22Rv1 (cell line): ENCODE measurements around the gene NME9.

Experiments
- H3K27ac ChIP-seq: fragments of 450-650 bp; 2 replicates; pipeline ENCODE4 v1.5.1; 2017
- ZFX ChIP-seq: fragments of 450-650 bp; IDR thresholded peaks from 2 replicates; pipeline ENCODE4 v1.6.1; 2017; ENCODE audit warnings: antibody characterized with exemption, borderline replicate concordance
- TF ChIP-seq, protein P1 (sequence below): fragments of 450-650 bp; IDR thresholded peaks from 2 replicates; pipeline ENCODE4 v1.5.1; 2017; ENCODE audit warnings: mild to moderate bottlenecking

Gene NME9

DNA sequence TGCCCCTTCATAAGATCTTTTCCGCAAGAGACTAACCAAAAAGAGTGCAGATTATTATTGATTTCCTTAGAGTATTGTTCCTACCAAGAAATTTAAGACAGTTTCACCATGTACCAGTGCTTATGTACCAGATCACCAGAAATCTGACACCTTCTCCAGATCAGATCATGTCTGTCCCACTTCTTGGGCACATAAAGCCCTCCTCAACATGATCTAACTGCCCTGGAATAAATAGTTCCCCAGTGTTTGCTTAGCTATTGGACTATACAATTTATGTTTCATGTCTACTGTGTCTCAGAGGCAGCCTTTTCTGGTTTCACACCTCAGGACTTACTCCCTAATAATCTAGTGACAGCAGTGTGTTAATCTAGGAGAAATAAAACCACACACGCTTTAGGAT is 46.8 kb downstream of the NME9 start:
- no peak for TF ChIP-seq ZFX
- TF ChIP-seq, protein P1, sequence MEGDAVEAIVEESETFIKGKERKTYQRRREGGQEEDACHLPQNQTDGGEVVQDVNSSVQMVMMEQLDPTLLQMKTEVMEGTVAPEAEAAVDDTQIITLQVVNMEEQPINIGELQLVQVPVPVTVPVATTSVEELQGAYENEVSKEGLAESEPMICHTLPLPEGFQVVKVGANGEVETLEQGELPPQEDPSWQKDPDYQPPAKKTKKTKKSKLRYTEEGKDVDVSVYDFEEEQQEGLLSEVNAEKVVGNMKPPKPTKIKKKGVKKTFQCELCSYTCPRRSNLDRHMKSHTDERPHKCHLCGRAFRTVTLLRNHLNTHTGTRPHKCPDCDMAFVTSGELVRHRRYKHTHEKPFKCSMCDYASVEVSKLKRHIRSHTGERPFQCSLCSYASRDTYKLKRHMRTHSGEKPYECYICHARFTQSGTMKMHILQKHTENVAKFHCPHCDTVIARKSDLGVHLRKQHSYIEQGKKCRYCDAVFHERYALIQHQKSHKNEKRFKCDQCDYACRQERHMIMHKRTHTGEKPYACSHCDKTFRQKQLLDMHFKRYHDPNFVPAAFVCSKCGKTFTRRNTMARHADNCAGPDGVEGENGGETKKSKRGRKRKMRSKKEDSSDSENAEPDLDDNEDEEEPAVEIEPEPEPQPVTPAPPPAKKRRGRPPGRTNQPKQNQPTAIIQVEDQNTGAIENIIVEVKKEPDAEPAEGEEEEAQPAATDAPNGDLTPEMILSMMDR, result no peak
- no peak overlapping the region for H3K27ac ChIP-seq

DNA sequence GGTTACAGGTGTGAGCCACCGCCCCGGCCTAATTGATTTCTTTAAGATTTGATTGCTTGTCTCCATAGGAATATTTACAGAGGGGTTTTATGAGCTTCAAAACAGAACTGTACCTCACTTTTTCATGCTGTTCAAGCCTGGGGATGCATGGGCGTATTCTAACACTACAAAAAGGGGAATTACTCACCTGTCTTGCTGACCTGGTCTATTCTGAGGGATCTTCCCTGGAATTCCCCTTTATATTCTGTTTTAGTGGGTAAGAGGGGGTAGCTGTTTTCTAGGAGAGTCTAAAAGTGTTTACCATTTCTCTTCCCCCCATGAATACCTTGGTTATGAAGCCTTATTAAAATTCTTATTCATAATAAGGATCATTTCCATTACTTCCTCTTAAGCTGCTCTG is 48.1 kb downstream of the NME9 start:
- no peak overlapping the region for H3K27ac ChIP-seq
- no peak for TF ChIP-seq ZFX
- TF ChIP-seq, protein P1, result no peak

GRCh38 chr3:138271189-138271794 is 58.4 kb downstream of the NME9 start:
- no peak for TF ChIP-seq ZFX
- TF ChIP-seq, protein P1, result no peak

DNA sequence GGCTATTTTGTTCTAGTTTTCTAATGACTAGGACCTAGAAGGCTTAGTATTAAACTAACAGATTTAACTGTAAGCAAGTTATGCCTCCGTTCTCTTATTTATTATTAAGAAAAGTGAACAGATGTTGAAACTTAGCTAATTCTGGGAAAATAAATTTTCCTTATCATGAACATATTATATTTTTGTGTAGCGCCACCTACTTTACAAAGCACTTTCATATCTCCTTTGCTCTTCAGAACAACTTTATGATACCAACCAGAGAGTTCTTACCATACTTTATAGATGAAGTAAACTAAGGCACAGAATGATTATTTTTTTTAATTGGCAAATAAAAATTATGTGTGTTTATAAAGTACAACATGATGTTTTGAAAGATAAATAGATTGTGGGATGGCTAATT is 59.4 kb downstream of the NME9 start:
- TF ChIP-seq ZFX, result no peak
- TF ChIP-seq, protein P1, result 0 out of 2 replicates have a peak, but pooled peaks have one; percentile 16
- H3K27ac ChIP-seq, result no peak overlapping the region

More at GRCh38 chr3:138271189-138271794, 58.4 kb downstream of the NME9 start:
- H3K27ac ChIP-seq, result no peak overlapping the region

DNA sequence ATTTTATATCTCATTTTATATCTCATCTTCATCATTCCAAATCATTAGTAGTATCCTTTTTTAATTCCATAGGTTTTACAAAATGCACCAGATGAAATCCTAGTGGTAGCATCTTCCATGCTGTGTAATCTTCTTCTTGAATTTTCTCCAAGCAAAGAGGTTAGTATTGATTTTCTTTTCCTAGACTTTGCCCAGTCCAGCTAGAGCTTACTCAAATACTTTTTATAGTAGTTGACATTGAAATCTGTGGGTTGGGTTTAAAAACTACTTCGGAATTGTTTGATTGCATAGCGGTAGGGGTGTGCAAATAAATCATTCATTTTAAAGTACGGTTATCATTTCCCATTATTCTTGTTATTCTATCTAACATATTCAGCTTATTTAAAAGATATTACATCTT is 62.6 kb downstream of the NME9 start:
- no peak for TF ChIP-seq ZFX
- TF ChIP-seq, protein P1, result no peak
- H3K27ac ChIP-seq, result no peak overlapping the region

- no peak overlapping the region for H3K27ac ChIP-seq
- TF ChIP-seq ZFX, result no peak
- TF ChIP-seq, protein P1, result no peak
Observed at GRCh38 chr3:138265745-138266144, 63.9 kb downstream of the NME9 start.

GRCh38 chr3:138263104-138263503 is 66.5 kb downstream of the NME9 start:
- TF ChIP-seq, protein P1, result no peak
- TF ChIP-seq ZFX, result no peak
- H3K27ac ChIP-seq, result no peak overlapping the region
